GM06990 (cell line): ENCODE data around the gene EHBP1.

Experiments
- DNase-seq: peaks from one replicate; pipeline ENCODE4 v3.0.0-alpha.2; 2011; ENCODE audit not compliant: insufficient read length; ENCODE audit errors: extremely low read depth
- H3K27me3 ChIP-seq: replicated peaks from 2 replicates; pipeline ENCODE4 v1.6.0; 2011; ENCODE audit warnings: low read length; ENCODE audit not compliant: control insufficient read depth, insufficient read depth
- H3K36me3 ChIP-seq: 2 replicates; pipeline ENCODE4 v1.5.1; 2011; ENCODE audit warnings: low read length; ENCODE audit not compliant: control insufficient read depth, insufficient read depth
- H3K4me3 ChIP-seq: replicated peaks from 2 replicates; pipeline ENCODE4 v1.5.1; 2011; ENCODE audit warnings: low read depth, mild to moderate bottlenecking, control low read depth, low read length
- CTCF ChIP-seq: IDR thresholded peaks from 2 replicates; pipeline ENCODE4 v1.5.1; 2011; ENCODE audit warnings: low read length, control low read depth, mild to moderate bottlenecking, inconsistent platforms; ENCODE audit not compliant: insufficient read depth, poor library complexity, severe bottlenecking

EHBP1 gene

GRCh38 chr2:62854600-62855514, 149.3 kb downstream of the EHBP1 start:
- H3K4me3 ChIP-seq, result no peak overlapping the region
- TF ChIP-seq CTCF, result no peak
- no peak for DNase-seq
- H3K27me3 ChIP-seq, result no peaks in the 10 kb centered on the region
- H3K36me3 ChIP-seq, result no peaks in the 10 kb centered on the region; the same call in 1 of the 2 replicates

- H3K4me3 ChIP-seq, result no peak overlapping the region
- no peak for TF ChIP-seq CTCF
- no peaks in the 10 kb centered on the region for H3K27me3 ChIP-seq
- no peak for DNase-seq
- no peaks in the 10 kb centered on the region; the same call in 1 of the 2 replicates for H3K36me3 ChIP-seq
Measured at GRCh38 chr2:62856228-62857040, 150.9 kb downstream of the EHBP1 start.

- Histone ChIP-seq H3K27me3 (no peaks in the 10 kb centered on the region), H3K4me3 (no peak overlapping the region), H3K36me3 (no peaks in the 10 kb centered on the region; the same call in 1 of the 2 replicates)
- DNase-seq, result no peak
- TF ChIP-seq CTCF, result no peak
Measured at GRCh38 chr2:62857139-62857931, 151.8 kb downstream of the EHBP1 start.

GRCh38 chr2:62858231-62858832, 152.8 kb downstream of the EHBP1 start:
- no peak for DNase-seq
- TF ChIP-seq CTCF, result no peak
- Histone ChIP-seq H3K4me3 (no peak overlapping the region), H3K36me3 (no peaks in the 10 kb centered on the region; the same call in 1 of the 2 replicates), H3K27me3 (no peaks in the 10 kb centered on the region)

- DNase-seq, result no peak
- no peak for TF ChIP-seq CTCF
- Histone ChIP-seq H3K4me3 (no peak overlapping the region), H3K27me3 (no peaks in the 10 kb centered on the region), H3K36me3 (no peaks in the 10 kb centered on the region)
Measured at GRCh38 chr2:62868947-62869346, 163.4 kb downstream of the EHBP1 start.
